Measurements from ENCODE around the gene HES4.

DNA sequence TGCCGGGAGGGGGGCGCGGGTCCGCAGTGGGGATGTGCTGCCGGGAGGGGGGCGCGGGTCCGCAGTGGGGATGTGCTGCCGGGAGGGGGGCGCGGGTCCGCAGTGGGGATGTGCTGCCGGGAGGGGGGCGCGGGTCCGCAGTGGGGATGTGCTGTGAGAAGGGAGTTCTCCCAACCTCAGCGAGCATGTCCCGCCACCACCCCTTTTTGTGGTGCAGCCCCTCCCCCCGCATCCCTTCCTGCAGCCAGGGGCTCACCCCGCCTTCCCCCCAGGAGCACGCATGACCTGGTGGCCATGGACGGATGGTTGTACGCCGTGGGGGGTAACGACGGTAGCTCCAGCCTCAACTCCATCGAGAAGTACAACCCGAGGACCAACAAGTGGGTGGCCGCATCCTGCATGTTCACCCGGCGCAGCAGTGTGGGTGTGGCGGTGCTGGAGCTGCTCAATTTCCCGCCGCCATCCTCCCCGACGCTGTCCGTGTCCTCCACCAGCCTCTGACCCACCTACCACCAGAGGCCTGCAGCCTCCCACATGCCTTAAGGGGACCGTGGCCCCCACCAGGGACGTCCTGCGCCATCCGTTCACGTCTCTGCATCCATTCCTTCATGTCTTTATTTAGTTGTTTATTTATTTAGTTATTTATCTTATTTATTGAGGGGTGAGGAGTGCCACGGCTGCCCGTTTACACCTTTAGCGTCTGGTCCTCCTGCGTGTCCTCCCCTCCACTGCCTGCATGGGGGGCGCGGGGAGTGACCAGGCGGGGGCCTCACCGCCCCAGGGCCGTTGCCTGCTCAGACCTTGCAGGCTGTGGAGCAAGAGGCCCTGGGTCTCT lies 35.0 kb downstream of the HES4 start:
- TF ChIP-seq, protein P1, sequence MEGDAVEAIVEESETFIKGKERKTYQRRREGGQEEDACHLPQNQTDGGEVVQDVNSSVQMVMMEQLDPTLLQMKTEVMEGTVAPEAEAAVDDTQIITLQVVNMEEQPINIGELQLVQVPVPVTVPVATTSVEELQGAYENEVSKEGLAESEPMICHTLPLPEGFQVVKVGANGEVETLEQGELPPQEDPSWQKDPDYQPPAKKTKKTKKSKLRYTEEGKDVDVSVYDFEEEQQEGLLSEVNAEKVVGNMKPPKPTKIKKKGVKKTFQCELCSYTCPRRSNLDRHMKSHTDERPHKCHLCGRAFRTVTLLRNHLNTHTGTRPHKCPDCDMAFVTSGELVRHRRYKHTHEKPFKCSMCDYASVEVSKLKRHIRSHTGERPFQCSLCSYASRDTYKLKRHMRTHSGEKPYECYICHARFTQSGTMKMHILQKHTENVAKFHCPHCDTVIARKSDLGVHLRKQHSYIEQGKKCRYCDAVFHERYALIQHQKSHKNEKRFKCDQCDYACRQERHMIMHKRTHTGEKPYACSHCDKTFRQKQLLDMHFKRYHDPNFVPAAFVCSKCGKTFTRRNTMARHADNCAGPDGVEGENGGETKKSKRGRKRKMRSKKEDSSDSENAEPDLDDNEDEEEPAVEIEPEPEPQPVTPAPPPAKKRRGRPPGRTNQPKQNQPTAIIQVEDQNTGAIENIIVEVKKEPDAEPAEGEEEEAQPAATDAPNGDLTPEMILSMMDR (IDR thresholded peaks at IDR 0.05), result no peak
- no peak for TF ChIP-seq POLR2A (IDR thresholded peaks at IDR 0.05)

Data from lower leg skin (tissue), 3 donors.